HG02759 (cell line): Measurements from ENCODE around the gene MLLT1.
A peak's percentile ranks its signal among the peaks of the same experiment; 100 is the strongest.

Experiments
- ATAC-seq: cut with Tn5 transposase; IDR thresholded peaks from one replicate; pipeline ENCODE4 v1.9.1; 2021; ENCODE audit warnings: mild to moderate bottlenecking, moderate library complexity; ENCODE audit not compliant: unreplicated experiment

MLLT1 gene

DNA sequence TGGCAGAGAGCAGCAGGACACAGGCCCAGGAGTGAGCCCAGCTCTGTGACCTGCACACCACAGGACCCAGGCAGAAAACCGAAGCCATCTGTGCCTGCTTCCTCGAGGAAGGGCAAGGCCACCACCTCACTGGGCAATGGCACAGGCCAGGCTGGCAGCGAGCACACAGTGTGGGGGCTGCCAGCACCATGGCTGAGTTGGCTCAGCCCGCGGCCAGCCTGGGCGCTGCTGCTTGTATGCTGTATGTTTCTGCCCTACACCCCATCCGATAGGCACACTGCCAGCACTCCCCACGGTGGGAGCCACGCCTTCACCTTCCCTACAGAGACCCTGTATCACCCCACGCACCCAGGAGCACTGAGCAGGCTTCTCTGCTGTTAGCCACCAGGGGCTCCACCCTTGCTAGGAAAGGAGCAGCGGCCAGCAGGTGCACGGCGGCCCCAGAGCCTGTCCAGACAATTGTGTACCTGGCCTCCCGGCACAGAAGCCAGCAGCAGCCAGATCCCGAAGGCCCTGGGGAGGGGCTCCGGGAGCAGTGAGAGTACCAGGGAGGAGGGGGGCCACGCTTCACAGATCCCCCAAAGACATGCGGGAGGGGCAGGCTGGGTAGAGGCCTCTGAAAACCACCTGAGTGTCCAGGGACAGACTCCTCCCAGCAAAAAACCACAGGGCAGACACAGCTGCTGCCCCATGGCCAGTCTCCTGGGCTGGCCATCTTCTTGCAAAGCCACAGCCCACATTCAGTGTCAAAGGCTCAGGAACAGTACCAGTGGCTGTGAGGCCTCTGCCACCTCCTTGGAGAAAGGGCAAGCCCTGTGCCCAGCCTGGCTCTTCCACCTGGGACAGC is 56.1 kb downstream of the MLLT1 start:
- ATAC-seq, result no peak

DNA sequence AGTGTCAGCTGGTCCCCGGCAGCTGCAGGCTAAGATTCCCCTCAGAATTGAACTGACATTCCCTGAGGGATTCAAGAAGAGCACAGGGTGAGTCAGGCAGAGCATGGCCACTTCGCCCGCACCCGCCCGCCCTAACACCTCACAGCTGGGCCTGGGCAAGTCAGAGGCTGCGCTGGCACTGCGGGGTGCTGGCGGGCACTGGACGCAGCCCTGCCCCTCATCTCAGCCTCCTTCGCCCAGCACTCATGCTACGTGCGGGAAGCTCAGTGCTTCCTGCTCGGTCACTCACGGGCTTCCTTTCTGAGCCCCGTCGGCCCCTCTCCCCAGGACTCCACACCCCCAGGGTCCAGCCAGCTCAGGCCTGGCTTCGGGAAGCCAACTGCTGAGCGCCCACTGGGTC is 56.9 kb downstream of the MLLT1 start:
- no peak for ATAC-seq

- no peak for ATAC-seq
Measured at GRCh38 chr19:6221878-6222746, 57.7 kb downstream of the MLLT1 start.

DNA sequence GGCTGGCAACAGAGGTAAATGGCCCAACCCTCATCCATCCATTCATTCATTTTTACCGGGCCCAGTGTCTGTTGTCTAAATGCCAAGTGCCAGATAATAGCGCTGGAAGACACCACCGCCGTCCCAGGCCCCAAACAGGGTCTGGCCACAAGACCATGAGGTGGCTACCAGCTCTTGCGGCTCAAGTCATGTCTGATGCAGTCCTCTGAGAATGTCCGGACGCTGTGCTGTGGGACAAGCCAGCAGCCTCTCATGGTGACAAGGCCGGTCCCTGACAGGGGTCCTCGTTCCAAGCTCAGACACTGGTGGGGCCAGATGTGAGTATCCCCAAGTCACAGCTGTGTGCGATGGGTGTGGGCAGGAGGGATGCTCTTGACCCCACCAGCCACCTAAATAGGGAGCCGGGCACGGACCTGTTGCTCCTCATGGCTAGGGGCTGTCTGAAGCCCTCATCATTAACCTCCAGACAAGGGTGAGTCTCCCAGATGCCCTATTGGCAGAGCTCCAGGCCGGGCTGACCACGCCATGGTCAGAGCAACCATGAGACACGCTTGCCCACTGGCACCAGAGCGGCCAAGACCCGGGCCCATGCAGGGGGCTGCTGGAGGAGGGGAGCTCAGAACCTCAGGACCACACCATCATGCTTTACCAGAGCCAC is 58.4 kb downstream of the MLLT1 start:
- ATAC-seq, result no peak

DNA sequence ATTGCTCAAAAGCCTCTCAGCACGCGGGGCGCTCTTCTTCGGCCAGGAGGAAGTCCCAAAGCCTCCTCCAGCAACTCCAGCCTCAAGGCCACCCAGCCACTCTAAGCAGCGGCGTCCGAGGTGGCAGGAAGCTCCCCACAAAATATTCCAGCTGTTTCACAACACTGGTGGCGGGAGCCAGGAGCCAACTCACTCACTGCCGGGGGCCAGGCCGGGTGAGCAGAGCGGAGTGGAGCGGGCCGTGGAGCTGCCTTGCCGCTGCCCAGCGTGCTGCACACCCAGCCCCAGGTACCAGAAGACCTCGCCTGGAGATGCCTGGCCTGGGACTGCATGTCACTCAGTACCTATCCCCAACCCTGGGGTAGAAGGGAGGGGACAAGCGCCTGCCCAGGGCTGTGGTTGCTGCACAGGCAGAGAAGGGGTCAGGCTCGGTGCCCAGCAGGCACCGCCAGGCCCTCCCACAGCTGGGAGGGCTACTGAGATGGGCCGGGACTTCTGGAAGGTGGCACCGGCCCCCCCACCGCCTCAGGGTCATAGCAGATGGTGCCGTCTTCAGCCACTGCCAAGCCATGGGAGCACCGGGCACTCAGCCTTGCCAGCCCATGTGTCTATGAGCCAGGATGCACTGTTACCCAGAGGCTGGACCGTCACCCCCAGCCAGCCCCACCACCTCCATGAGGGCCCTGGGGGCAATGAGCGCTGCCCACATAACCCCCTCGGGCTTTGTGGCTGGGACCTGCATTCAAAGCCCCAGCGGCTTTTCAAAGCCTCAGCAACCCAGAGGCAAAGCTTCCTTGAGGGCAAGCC is 59.2 kb downstream of the MLLT1 start:
- no peak for ATAC-seq

DNA sequence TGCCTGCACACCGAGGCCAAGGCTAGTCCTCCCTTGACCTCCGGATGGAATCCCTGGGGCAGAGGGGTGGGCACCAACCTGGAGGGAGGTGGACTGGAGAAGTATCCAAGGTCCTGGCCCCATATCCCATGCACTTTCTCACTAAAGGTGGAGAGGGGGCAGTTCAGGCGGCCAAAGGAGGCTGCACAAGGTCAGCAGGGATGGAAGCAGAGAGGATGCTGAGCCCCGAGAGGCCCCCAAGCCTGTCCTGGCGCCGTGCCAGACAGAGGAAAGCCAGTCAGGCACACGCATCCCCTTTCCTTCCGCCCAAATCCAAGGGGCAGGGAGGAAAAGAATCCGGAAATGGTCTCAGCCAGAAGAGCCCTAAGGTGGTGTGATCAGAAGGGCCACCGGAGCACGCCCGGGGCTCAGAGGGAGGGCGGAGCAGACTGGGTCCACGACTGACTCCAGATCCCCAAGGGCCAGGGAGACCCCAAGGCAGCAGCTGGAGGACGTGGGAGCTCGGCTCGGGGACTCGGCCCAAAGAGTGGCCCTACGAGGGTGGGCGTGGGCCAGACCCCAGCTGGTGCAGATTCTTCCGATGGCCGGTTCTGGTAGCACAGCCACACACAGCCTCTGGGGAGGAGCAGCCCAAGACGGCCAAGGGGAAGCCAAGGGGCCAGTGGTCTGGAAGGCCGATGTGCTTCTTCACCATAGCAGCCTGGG is 60.0 kb downstream of the MLLT1 start:
- ATAC-seq, result no peak

- no peak for ATAC-seq
Measured at GRCh38 chr19:6219147-6219525, 60.6 kb downstream of the MLLT1 start.

DNA sequence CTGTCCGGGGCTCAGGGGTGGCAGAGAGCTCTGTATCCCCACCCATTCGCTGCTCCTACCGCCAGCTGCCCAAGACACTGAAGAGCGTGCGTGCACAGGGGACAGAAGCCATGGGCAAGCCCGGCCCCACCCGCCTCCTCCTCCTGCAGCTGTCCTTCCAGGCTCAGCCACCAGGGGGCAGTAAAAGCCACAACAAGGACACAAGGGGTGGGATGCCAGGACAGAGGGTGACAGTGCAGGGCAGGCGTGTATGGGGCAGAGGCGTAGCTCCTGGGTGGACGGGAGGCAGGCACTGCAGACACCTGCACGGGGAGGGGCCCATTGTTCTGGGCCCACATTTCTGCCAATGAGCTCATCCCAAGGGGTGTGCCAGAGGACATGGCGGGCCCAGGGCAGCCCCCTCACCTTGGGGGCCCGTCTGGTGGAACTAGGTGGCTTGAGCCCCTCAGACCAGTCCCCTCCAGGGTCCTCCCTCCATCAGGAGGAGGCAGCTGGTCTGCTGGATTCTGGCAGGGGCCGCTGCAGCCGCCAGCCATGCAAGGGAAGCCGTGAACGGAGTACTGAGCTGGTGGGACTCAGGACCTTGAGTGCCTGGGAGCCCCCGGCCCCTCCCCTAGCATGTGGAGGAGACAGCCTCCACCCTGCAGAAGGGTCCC is 61.2 kb downstream of the MLLT1 start:
- peak; percentile 54 for ATAC-seq

DNA sequence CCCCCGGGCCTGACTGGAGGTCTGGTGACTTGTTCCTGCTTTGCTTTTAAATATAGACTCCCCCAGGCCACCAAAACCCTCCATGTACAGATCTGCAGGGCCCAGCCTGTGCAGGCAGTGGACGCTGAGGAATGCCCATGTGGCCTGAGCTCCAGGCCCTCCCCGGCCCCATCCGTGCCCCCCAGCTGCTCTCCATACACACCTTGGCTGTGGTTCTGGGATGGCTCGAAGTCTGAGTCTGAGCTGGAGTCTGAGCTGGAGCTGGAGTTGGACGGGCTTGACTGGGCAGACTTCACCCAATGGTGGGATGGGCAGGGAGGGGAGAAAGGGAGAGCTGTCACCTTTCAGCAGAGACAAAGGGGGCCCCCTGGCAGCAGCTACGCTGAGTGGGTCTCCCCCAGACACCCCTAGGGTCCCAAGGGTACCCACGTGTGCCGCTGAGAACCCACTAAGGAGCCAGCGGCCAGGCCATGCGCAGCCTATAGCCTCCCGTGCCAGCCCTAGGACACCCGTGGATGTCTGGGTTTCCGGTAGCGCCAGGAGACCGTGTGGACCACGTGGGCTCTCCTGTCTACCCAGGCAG is 61.9 kb downstream of the MLLT1 start:
- no peak for ATAC-seq

- no peak for ATAC-seq
Measured at GRCh38 chr19:6216996-6217751, 62.6 kb downstream of the MLLT1 start.

DNA sequence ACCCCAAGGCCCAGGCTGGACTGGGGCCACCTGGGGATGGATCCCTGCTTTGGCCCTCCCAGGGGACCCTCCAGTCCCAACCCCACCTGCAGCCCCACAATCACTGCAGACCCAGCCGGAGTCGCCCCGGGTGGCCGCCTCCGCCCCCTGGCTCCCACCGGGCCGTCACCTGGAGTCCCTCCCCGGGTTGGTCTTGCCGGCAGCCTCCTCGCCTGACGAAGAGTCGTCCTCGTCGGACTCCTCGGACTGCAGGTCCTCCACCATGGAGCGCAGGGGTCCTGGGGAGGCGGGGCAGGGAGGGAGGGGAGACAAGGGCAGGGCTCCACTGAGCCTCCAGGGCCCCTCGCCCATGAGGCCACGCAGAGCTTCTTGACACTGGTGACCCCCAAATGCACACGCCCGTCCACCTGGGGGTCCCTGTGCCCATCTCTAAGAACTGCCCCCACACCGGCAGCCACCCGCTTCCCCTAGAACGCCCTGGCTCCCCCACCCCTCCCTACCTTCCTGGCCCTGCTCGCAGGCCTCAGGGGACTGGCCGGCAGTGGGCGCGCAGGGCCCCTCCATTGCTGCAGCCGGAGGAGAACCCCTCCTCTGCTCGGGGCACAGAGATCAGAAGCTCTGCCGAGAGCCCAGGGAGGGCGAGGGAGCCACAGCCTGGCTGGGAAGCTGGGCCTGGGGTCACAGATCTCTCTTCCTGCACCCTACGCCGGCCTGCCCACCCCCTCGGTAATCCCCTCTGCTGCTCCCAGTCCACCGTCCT is 63.4 kb downstream of the MLLT1 start:
- no peak for ATAC-seq

GRCh38 chr19:6215701-6216235 is 64.0 kb downstream of the MLLT1 start:
- ATAC-seq, result no peak

DNA sequence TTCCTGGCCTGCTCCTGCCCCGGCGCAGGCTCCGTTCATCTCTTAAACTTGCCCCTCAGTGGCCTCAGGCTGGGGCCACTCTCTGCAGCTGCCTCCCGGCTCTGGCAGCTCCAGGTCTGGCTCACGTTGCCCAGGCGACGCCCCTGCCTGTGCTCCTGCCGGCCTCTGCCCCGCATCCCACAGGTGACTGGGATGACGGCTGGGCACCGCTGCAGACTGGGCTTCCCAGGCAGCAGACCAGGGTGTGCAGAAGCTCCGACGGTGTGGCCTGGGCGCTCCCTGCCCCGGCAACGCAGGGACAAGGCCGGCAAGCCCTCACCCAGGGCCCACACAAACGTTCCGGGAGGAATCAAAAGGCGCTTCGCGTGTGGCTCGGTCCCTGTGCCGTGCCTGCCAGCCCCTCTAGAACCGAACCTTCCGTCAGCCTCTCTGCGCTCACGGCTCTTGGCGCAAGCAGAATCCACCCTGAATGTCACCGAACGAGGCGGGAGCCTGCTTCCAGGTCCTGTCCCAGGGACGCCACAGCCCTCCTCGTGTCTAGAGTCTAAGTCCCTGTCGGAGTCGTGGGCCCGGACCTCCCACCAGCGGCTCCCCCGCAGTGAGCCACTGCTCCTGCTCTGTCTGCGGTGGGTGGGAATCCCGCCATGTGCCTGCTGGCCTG is 64.8 kb downstream of the MLLT1 start:
- no peak for ATAC-seq

DNA sequence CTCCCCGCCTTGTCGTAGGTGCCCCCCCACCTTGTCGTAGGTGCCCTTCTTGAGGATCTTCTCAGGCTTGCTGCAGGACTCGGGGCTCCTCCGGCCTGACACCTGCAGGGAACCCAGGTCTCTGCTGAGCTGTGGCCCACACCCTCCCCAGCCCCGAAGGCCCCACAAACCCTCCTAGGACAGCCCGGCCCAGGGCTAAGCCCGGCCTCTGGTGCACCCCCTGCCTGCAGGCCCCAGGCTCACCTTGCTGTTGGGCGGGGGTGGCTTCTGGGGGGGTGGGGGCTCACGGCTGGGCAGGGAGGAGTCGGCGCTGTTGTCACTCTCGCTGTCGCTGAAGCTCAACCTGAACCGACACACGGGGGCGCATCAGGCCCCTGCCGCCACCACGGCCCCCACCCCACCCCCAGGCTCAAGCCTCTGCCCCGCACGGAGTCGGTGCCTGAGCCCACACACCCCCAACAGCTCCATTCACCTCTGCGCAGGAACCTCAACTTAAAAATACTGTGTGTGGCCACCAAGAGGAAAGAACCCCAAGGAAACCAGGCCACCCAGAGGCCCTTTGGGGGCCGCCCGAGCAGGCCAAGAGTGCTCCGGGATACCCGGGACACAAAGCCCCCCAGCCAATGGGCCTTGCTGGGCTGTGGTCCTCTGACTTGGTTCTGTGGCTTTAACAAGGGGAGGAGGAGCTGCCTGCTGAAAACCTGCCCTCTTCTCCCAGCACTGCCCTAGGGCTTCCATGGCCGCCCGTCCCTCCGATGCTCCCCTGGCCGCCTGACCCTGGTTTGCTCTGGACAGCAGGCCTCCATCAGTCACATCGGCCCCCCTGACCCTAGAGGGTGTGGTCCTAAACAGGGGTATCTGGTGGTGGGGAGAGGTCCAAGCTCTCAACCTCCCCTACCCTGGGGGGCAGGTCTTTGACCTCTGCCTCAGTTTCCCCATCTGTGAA is 65.8 kb downstream of the MLLT1 start:
- ATAC-seq, result no peak

DNA sequence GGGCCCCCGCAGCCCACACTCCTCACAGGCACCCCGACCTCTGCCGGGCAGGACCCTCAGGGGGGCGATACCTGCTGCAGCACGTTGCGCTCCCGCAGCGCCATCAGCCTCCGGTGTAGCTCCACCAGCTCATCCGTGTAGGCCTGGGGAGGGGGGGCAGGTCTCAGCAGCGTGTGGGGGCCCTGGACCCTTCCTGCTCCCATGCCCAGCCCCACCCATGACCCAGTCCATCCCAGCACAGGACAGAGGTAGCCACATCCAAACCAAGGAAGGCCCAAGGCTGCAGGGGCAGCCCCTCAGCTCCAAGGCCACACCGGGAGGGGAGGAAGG is 66.5 kb downstream of the MLLT1 start:
- ATAC-seq, result no peak
